GM23338 (cell line): Measurements from ENCODE around the gene MDGA2. TPM values are rescaled to one million over a fixed set of nuclear protein-coding genes. Genes with fewer than 3 reads are reported as not detected.

Experiments
- ATAC-seq: fragments of 200-7000 bp; cut with Tn5 transposase; 3 replicates; pipeline ENCODE4 v1.9.1; 2020
- DNase-seq: peaks from one replicate; pipeline ENCODE4 v3.0.0-alpha.2; 2015; ENCODE audit warnings: low spot score
- H2AFZ ChIP-seq: fragments of 200-600 bp; sonication (generic); 2 replicates; pipeline ENCODE4 v1.8.0; 2016; ENCODE audit warnings: antibody characterized with exemption, mild to moderate bottlenecking, moderate library complexity
- H3F3A ChIP-seq: fragments of 200-600 bp; sonication (generic); replicated peaks from 2 replicates; pipeline ENCODE4 v1.8.0; 2017; ENCODE audit warnings: antibody characterized with exemption, mixed run types, low read depth
- H3K27ac ChIP-seq: fragments of 200-600 bp; sonication (generic); 2 replicates; pipeline ENCODE4 v1.6.1; 2016; ENCODE audit warnings: low read depth
- H3K27me3 ChIP-seq: fragments of 200-600 bp; sonication (generic); 2 replicates; pipeline ENCODE4 v1.8.0; 2016; ENCODE audit warnings: mild to moderate bottlenecking, mixed run types, moderate library complexity; ENCODE audit not compliant: insufficient read depth
- H3K36me3 ChIP-seq: fragments of 200-600 bp; sonication (generic); 2 replicates; pipeline ENCODE4 v1.8.0; 2016; ENCODE audit warnings: mild to moderate bottlenecking; ENCODE audit not compliant: insufficient read depth
- H3K4me1 ChIP-seq: fragments of 200-600 bp; sonication (generic); 2 replicates; pipeline ENCODE4 v1.8.0; 2016; ENCODE audit warnings: mild to moderate bottlenecking, moderate library complexity; ENCODE audit not compliant: insufficient read depth
- H3K4me2 ChIP-seq: fragments of 200-600 bp; sonication (generic); 2 replicates; pipeline ENCODE4 v1.7.1; 2017; ENCODE audit warnings: mixed run types
- H3K4me3 ChIP-seq: fragments of 200-600 bp; sonication (generic); 2 replicates; pipeline ENCODE4 v1.6.1; 2016; ENCODE audit warnings: mixed run types
- H3K79me2 ChIP-seq: fragments of 200-600 bp; sonication (generic); replicated peaks from 2 replicates; pipeline ENCODE4 v1.8.0; 2017; ENCODE audit warnings: mild to moderate bottlenecking; ENCODE audit not compliant: insufficient read depth
- H3K9me2 ChIP-seq: fragments of 200-600 bp; sonication (generic); 2 replicates; pipeline ENCODE4 v1.8.0; 2017; ENCODE audit not compliant: insufficient read depth
- H4K20me1 ChIP-seq: fragments of 200-600 bp; sonication (generic); replicated peaks from 2 replicates; pipeline ENCODE4 v1.8.0; 2017; ENCODE audit warnings: mild to moderate bottlenecking; ENCODE audit not compliant: insufficient read depth
- H3K27ac Mint-ChIP-seq: 2 replicates; pipeline ENCODE4 v1.8.0; 2020; ENCODE audit warnings: inconsistent platforms, mild to moderate bottlenecking, moderate library complexity, mixed read lengths
- H3K27me3 Mint-ChIP-seq: 3 replicates; pipeline ENCODE4 v1.8.0; 2022; ENCODE audit warnings: low read depth, mild to moderate bottlenecking, moderate library complexity, mixed read lengths, inconsistent platforms; ENCODE audit not compliant: insufficient read depth, poor library complexity
- H3K36me3 Mint-ChIP-seq: 3 replicates; pipeline ENCODE4 v1.8.0; 2021; ENCODE audit warnings: low read depth, mild to moderate bottlenecking, inconsistent platforms, moderate library complexity, mixed read lengths
- H3K4me1 Mint-ChIP-seq: 3 replicates; pipeline ENCODE4 v1.8.0; 2020; ENCODE audit warnings: mild to moderate bottlenecking, inconsistent platforms, mixed read lengths
- H3K4me3 Mint-ChIP-seq: 3 replicates; pipeline ENCODE4 v1.8.0; 2021; ENCODE audit warnings: moderate library complexity, mild to moderate bottlenecking, inconsistent platforms, mixed read lengths
- H3K9me3 Mint-ChIP-seq: 3 replicates; pipeline ENCODE4 v1.8.0; 2020; ENCODE audit warnings: moderate library complexity, mild to moderate bottlenecking, inconsistent platforms, mixed read lengths
- CREB1 ChIP-seq: fragments of 250-450 bp; sonication (Bioruptor Pico); IDR thresholded peaks from 2 replicates; pipeline ENCODE4 v1.5.0; 2020; ENCODE audit warnings: low read depth, mild to moderate bottlenecking, moderate library complexity
- CTCF ChIP-seq, 2 experiments: fragments of 200-600 bp in 1 of 2; sonication (generic) in 1 of 2; conservative IDR thresholded peaks; 2 replicates each; pipeline versions ENCODE4 v1.5.1 to v1.6.1; 2016 to 2017; ENCODE audit warnings: antibody characterized with exemption in 2 of 2, low read depth in 2 of 2, mild to moderate bottlenecking in 2 of 2, moderate library complexity in 1 of 2
- EZH2 ChIP-seq: fragments of 200-600 bp; sonication (generic); IDR thresholded peaks from one replicate; pipeline ENCODE4 v1.8.0; 2017; ENCODE audit warnings: antibody characterized with exemption, mild to moderate bottlenecking, low read depth; ENCODE audit not compliant: unreplicated experiment
- EZH2phosphoT487 ChIP-seq: fragments of 200-600 bp; sonication (generic); IDR thresholded peaks from one replicate; pipeline ENCODE4 v1.8.1; 2018; ENCODE audit warnings: antibody characterized with exemption; ENCODE audit not compliant: unreplicated experiment
- JUNB ChIP-seq: IDR thresholded peaks from one replicate; pipeline ENCODE4 v1.6.1; 2016; ENCODE audit warnings: antibody characterized with exemption; ENCODE audit not compliant: unreplicated experiment
- NANOG ChIP-seq: IDR thresholded peaks from 2 replicates; pipeline ENCODE4 v1.6.1; 2016; ENCODE audit warnings: antibody characterized with exemption, borderline replicate concordance
- POLR2AphosphoS5 ChIP-seq: IDR thresholded peaks from 2 replicates; pipeline ENCODE4 v1.6.1; 2016; ENCODE audit warnings: antibody characterized with exemption, low read depth
- STAT1 ChIP-seq: IDR thresholded peaks from one replicate; pipeline ENCODE4 v1.6.1; 2016; ENCODE audit warnings: antibody characterized with exemption; ENCODE audit not compliant: unreplicated experiment
- ZNF114 ChIP-seq: fragments of 250-450 bp; sonication (Bioruptor Pico); IDR thresholded peaks from 2 replicates; pipeline ENCODE4 v1.5.0; 2020; ENCODE audit warnings: mild to moderate bottlenecking, moderate library complexity
- ZNF331 ChIP-seq: fragments of 250-450 bp; sonication (Bioruptor Pico); IDR thresholded peaks from 2 replicates; pipeline ENCODE4 v1.5.0; 2020; ENCODE audit warnings: low read depth, mild to moderate bottlenecking, moderate library complexity
- ZNF462 ChIP-seq: fragments of 250-450 bp; sonication (Bioruptor Pico); IDR thresholded peaks from 2 replicates; pipeline ENCODE4 v1.5.0; 2020; ENCODE audit warnings: mild to moderate bottlenecking, moderate library complexity
- polyA plus RNA-seq: library from polyadenylated mRNA; unstranded; fragments of >200 nt; fragmentation: Nextera tagmentation; extraction: Ambion mirVana; gene quantifications from 2 replicates; pipeline ENCODE4 v1.2.1, GENCODE V29; 2016
- total RNA-seq: library from RNA; depleted of rRNA; stranded (reverse); fragments of >200 nt; shearing (Covaris generic); gene quantifications from 2 replicates; pipeline ENCODE4 v1.2.3, GENCODE V29; 2014
- TF ChIP-seq, protein P1 (sequence below): IDR thresholded peaks from one replicate; pipeline ENCODE4 v1.6.1; 2018; ENCODE audit warnings: antibody characterized with exemption; ENCODE audit not compliant: unreplicated experiment
- TF ChIP-seq, protein P2 (sequence below): IDR thresholded peaks from 2 replicates; pipeline ENCODE4 v1.6.1; 2016; ENCODE audit warnings: antibody characterized with exemption

Gene MDGA2
- total and polyA plus RNA-seq, 2 experiments from 2014 or later, result 0.68 to 1.7 TPM

DNA sequence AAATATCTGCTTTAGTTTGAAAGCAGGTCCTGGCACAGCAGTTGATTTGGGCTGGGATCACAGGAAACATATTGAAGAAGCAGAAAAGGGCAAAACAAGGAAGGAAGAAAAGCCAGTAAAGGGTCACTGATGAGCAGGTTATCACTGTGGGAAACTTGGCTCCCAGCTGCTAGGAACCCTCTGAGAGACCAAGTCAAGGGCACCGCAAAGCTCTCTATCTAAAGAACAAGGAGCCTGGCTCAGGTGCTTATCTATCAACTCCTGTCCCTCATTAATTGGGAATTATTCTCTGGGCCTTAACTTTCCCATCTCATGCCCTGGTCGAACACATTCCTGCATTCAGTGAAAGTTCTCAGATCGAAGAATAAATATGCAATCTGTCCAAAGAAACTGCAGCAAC is 572.9 kb downstream of the MDGA2 start:
- Histone ChIP-seq H3K79me2 (no peaks in the 10 kb centered on the region), H3K9me2 (no peaks in the 10 kb centered on the region), H3K27me3 (no peaks in the 10 kb centered on the region), H3K27ac (no peak overlapping the region; the same call in 1 of the 2 replicates), H3K4me2 (no peak overlapping the region), H2AFZ (peak overlapping the region; percentile 5; the same call in 1 of the 2 replicates), H3K4me3 (no peak overlapping the region), H3K4me1 (peaks cover 23% of the 10 kb centered on the region), H3F3A (no peaks in the 10 kb centered on the region), H3K36me3 (no peaks in the 10 kb centered on the region), H4K20me1 (no peaks in the 10 kb centered on the region)
- Mint-ChIP-seq H3K9me3 (peaks cover 9% of the 10 kb centered on the region; the same call in 2 of the 3 replicates), H3K4me3 (no peak overlapping the region), H3K4me1 (peaks cover 25% of the 10 kb centered on the region), H3K36me3 (peaks cover 11% of the 10 kb centered on the region; the same call in 2 of the 3 replicates), H3K27ac (peak overlapping the region; percentile 49; the same call in 1 of the 2 replicates), H3K27me3 (peaks cover 3% of the 10 kb centered on the region)
- DNase-seq (peak; percentile 6), ATAC-seq (peak; percentile 70)
- TF ChIP-seq, protein P1, sequence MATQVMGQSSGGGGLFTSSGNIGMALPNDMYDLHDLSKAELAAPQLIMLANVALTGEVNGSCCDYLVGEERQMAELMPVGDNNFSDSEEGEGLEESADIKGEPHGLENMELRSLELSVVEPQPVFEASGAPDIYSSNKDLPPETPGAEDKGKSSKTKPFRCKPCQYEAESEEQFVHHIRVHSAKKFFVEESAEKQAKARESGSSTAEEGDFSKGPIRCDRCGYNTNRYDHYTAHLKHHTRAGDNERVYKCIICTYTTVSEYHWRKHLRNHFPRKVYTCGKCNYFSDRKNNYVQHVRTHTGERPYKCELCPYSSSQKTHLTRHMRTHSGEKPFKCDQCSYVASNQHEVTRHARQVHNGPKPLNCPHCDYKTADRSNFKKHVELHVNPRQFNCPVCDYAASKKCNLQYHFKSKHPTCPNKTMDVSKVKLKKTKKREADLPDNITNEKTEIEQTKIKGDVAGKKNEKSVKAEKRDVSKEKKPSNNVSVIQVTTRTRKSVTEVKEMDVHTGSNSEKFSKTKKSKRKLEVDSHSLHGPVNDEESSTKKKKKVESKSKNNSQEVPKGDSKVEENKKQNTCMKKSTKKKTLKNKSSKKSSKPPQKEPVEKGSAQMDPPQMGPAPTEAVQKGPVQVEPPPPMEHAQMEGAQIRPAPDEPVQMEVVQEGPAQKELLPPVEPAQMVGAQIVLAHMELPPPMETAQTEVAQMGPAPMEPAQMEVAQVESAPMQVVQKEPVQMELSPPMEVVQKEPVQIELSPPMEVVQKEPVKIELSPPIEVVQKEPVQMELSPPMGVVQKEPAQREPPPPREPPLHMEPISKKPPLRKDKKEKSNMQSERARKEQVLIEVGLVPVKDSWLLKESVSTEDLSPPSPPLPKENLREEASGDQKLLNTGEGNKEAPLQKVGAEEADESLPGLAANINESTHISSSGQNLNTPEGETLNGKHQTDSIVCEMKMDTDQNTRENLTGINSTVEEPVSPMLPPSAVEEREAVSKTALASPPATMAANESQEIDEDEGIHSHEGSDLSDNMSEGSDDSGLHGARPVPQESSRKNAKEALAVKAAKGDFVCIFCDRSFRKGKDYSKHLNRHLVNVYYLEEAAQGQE, result no peak
- TF ChIP-seq ZNF462 (CRISPR knock-in tag), result no peak
- no peak for TF ChIP-seq EZH2
- no peak for TF ChIP-seq CREB1
- no peak for TF ChIP-seq NANOG
- no peak for TF ChIP-seq POLR2AphosphoS5
- TF ChIP-seq ZNF331 (CRISPR knock-in tag), result no peak
- no peak for TF ChIP-seq CTCF (conservative IDR thresholded peaks at IDR 0.05; ENCODE audit: low read depth in 2 of 2)
- TF ChIP-seq, protein P2, sequence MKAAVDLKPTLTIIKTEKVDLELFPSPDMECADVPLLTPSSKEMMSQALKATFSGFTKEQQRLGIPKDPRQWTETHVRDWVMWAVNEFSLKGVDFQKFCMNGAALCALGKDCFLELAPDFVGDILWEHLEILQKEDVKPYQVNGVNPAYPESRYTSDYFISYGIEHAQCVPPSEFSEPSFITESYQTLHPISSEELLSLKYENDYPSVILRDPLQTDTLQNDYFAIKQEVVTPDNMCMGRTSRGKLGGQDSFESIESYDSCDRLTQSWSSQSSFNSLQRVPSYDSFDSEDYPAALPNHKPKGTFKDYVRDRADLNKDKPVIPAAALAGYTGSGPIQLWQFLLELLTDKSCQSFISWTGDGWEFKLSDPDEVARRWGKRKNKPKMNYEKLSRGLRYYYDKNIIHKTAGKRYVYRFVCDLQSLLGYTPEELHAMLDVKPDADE, result no peak
- no peak for TF ChIP-seq JUNB
- TF ChIP-seq EZH2phosphoT487, result no peak
- TF ChIP-seq STAT1, result no peak
- no peak for TF ChIP-seq ZNF114 (CRISPR knock-in tag)
